Suppressor macrophage (primary cell): Measurements from ENCODE around the gene MAP4K1.
"Not testable (repeated sequence)": the region's sequence is repeated elsewhere in the genome, so short reads cannot be mapped to it uniquely, and the experiment has no call there.

Experiments used
- DNase-seq, 4 experiments: peaks; one replicate each; pipeline ENCODE4 v3.0.0-alpha.2; 2020 to 2022

The MAP4K1 gene

GRCh38 chr19:38650911-38651584, 33.3 kb upstream of the MAP4K1 start:
- DNase-seq, result peak; percentile 46 to 72 (median 55)

- DNase-seq, result no peak
Measured at GRCh38 chr19:38650172-38650775, 32.5 kb upstream of the MAP4K1 start.

DNA sequence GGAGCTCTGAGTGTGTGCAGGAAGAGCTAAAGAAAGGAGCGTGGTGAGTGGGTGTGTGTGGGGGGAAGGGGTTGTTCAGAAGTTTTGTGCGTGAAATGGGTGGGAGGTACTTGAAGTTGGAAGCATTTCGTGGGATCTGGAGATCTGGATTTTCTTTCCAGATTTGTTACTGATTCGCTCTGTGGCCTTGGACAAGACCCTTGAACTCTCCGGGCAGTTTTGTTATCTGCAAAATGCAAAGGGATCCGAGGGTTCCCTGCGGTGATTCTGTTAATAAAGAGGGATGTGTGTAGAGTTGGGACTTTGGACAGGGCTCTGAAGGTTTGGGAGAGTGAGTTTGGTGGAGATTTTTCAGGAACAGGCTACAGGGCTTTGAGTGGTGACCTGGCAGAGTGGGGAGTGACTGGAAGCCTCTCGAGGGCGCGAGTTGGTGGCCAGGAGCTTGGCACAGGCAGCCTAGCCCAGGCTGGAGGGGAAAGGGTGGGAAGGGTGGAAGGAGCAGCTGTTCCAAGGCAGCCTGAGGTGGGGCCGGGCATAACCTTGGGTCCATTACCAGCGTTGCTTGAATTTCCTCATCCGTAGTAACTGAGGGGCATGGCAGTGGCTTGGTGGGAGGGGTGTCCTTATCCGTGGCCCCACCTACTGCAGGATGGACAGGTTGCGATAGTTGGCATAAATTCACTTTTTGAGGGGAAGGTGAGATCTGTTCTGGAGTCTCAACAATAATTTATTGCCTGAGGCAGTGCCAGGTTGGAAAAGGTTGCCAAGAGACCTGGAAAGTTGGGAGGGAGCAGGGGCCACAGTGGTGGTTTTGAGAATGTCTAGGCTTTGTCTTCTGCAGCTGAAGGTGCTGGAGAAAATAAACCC, 31.8 kb upstream of the MAP4K1 start:
- peak in 1 of 4 experiments; percentile 29 for DNase-seq

DNA sequence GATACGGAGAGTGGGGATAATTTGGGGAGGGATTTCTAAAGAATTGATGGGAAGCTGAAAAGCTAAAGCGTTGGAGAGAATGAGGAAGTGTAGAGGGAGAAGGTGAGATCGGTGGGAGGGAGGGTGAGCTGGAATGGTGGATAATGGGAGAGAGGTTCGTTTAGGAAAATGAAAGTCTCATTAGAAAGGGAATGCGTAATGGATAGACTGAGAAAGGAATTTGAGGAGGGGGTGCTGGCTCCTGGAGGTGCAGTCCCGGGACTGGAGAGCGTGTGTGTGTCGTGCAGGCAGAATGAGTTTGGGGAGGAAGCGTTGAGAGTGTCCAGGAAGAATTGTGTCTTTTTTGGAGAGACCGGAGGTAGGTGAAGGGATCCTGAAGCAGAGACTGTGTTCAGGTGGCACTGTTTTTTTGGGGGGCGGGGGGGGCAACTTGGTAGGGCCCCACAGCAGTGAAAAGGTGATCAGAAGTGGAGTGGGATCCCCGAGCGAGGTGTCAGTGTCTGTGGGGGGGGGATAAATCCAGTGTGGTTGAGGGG, 31.1 kb upstream of the MAP4K1 start:
- DNase-seq, result no peak

DNA sequence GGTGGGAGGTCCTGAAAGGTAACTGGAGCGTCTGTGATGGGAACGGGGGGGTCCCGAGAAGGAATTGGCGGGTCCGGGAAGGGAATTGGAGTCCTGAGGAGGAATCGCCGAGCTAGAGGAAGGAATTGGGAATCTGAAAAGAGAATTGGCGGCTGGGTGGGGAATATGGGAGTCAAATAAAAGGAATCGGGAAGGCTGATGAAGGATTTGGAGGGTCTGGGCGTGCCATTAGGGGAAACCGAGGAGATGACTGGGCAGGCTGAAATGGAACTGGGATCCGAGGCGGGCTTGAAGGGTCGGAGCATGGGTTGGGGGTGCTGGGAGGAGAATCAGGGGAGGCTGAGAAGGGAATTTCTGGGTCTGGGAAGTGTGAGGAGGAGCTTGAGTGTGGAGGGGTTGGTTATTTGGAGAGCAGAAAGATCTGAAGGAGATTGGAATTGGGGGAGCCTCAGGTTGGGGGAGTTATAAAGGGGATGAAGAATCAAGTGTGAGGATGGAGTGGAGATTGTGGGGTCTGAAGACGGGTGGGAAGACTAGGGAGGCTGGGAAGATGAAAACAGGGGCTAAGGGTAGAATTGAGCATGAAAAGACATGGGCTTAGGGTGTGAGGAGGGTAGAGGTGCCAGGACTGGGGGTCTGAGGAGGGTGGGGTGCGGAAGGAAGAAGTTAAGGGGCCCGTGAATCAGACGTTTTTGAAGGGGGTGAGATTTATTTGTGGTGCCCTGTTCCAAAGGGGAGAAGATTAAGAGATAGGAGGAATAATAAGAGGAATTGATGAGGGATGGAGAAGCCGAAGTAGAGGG, 30.4 kb upstream of the MAP4K1 start:
- DNase-seq, result no peak

DNA sequence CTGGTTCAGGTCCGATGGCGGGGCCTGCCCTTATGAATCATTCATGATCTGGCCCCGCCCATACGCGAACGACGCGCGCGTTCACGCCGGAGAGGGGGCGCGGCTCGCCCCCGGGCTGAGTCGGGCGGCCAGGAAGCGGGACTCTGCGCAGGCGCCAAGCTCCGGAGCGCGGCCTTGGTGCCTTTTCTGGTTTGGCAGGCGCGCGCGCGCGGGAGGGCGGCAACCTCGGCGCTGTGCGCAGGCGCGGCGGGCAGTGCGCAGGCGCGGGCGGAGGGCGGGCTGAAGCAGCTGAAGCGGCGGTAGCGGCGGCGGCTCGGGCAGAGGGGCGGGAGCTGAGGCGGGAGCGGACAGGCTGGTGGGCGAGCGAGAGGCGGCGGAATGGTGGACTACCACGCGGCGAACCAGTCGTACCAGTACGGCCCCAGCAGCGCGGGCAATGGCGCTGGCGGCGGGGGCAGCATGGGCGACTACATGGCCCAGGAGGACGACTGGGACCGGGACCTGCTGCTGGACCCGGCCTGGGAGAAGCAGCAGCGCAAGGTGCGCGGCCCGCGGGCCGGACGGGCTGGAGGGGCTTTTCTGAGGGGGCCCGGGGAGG, 29.7 kb upstream of the MAP4K1 start, which contains the start of gene ACTN4:
TSS of gene ACTN4 (plus strand) at position 282 of the 598 bp plus-strand sequence. CDS start at position 379, 97 bp downstream.
- peak; percentile 98 to 100 (median 100) for DNase-seq

DNA sequence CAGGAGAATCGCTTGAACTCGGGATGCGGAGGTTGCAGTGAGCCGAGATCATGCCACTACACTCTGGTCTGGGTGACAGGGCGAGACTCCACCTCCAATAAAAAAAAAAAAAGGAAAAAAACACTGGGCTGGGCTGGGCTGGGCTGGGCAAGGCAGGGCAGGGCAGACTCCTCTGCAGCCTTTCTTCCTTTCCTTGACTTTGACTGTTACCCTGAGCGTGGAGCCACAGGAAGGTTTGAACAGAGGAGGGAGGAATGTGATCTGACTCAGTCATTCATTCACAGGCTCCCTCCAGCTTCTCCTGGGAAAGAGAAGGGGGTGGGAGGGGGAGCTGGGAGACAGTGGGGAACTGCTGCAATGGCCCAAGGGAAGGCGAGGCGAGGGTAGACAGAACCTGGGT, 27.0 kb upstream of the MAP4K1 start:
- DNase-seq, result no peak

DNA sequence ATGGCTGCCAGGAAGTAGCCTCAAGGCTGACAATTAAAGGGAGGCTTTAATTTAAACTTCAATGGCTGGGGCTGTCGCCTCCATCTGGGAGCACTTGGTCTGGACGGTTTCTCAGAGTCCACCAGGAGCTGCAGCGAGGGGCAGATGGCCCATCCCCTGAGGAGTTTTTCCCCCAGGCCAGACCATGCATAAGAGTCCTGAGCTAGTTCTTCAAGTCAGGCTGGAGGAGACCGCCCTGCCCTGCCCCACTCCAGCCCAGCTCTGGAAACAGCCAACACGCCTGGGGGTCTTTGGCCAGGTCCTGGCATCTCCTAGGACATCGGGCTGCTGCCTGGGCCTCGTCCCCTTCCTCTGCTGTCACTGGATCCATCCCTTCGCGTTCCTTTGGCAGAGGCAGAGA, 24.4 kb upstream of the MAP4K1 start:
- no peak for DNase-seq

DNA sequence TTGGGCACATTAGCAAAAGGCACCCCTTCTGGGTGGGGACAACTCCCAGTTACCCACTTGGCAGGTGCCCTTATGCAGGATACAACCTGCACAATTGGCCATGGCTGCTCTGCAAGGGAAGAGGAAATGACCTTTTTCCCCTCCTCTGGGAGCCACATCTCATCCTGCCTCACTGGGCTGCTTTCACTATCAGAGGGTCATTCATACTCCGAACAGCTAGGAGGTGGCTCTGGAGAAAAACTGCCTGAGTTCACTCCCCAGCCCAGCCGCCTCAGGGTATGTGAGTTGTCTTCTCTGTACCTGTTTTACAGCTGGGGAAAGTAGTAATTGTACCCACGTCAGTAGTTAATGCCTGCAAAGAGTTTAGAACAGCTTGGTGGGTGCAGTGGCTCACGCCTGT, 22.6 kb upstream of the MAP4K1 start:
- no peak for DNase-seq

GRCh38 chr19:38639679-38640078, 21.9 kb upstream of the MAP4K1 start:
- DNase-seq, result no peak

- DNase-seq, result no peak
Measured at GRCh38 chr19:38638461-38638860, 20.7 kb upstream of the MAP4K1 start.

- DNase-seq, result no peak
Measured at GRCh38 chr19:38635483-38636399, 18.0 kb upstream of the MAP4K1 start.

- peak; percentile 78 to 89 (median 84) for DNase-seq
Measured at GRCh38 chr19:38634757-38635482, 17.2 kb upstream of the MAP4K1 start.

DNA sequence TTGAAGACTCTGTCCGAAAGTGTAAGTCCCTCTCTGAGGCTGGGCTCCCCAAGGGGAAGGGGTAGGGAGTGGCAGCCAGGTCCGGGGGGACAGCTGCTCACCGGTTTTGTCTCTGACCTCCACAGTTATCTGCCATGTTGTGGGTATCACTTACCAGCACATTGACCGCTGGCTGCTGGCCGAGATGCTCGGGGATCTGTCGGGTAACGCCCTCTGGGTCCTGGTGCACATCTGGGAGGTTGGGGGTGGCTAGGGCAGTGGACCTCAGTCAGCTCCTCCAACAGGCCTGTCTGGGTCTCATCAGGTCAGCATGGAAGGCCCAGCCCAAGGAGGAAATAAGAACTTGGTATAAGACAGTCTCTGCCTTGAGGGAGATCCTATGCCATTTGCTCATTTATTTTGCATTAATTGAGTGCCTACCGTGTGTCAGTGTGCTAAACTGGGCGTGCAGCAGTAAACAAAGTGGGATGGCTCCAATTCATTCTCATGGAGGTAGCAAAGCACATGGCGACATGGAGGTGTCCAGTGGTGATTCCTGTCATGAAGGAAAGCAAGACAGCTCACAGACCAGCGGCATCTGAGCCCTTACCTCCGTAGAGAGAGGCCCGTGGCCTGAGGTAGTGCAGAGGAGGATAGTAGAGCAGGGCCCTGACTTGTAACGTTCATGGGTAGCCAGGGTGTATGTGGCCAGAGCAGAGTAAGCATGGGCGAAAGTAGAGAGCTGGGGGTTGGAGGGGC, 14.9 kb upstream of the MAP4K1 start:
- no peak for DNase-seq

- DNase-seq, result not testable (repeated sequence)
Measured at GRCh38 chr19:38631811-38632475, 14.2 kb upstream of the MAP4K1 start.

- not testable (repeated sequence) for DNase-seq
Measured at GRCh38 chr19:38631301-38631700, 13.5 kb upstream of the MAP4K1 start.

DNA sequence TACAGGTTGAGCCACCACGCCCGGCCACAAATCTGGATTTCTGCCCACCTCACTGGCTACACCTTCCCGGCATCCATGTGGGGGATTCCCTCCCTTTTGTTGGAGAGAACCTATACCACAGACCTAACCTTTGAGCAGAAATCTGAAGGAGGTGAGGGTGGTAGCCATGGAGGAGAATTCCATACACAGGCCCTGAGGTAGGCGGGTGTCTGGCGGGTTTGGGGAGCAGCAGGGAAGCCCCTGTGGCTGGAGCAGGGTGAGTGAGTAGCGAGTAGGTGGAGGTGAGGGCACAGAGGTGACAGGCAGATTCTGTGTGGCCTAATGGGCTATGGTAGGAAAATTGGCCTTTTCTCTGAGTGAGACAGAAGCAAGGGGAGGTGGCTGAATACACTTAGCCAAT, 11.8 kb upstream of the MAP4K1 start:
- DNase-seq, result no peak

DNA sequence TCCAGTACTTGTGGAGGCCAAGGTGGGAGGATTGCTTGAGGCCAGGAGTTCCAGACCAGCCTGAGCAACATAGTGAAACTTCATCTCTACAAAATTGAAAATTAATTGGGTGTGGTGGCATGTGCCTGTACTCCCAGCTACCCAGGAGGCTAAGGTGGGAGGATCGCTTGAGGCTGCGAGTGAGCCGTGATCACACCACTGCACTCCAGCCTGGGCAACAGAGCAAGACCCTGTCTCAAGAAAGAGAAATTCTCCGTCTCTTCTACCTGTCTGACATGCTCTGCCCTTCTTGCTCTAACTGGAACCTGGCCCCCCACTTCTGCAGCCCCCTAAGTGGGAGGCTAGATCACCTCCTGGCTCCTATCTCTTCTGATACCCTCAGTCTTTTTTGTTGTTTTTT, 8.6 kb upstream of the MAP4K1 start:
- DNase-seq, result no peak

DNA sequence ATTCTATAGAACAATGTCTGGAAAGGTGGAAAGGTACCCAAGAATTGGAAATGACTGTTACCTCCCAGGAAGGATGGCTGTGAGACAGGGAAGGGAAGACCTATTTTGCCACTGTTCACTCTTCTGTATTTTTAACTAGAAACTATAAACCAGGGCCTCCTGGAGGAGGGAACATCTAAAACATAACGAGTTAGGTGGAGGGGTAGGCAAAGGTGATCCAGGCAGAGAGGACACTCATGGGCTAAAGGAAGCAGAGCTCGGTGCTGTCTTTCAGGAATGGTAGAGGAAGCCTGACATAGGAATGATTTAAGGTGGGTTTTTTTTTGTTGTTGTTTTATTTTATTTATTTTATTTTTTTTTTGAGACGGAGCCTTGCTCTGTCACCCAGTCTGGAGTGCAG, 7.1 kb upstream of the MAP4K1 start:
- DNase-seq, result no peak
